KOPT-K1 (cell line): ENCODE data around the gene FASTKD2.

Experiments
- H3K27ac ChIP-seq: fragments of 200-600 bp; sonication (generic); 2 replicates; pipeline ENCODE4 v1.5.1; 2016; ENCODE audit warnings: antibody characterized with exemption, mild to moderate bottlenecking, low read depth, low read length; ENCODE audit not compliant: poor library complexity, severe bottlenecking
- H3K36me3 ChIP-seq: fragments of 200-600 bp; sonication (generic); 2 replicates; pipeline ENCODE4 v1.5.1; 2017; ENCODE audit warnings: antibody characterized with exemption, mild to moderate bottlenecking, low read length, moderate library complexity; ENCODE audit not compliant: insufficient read depth
- H3K9me3 ChIP-seq: fragments of 200-600 bp; sonication (generic); 2 replicates; pipeline ENCODE4 v1.5.1; 2017; ENCODE audit warnings: antibody characterized with exemption, low read length, mild to moderate bottlenecking; ENCODE audit not compliant: insufficient read depth, poor library complexity, severe bottlenecking

FASTKD2 gene

GRCh38 chr2:206774871-206775270 lies 9.5 kb downstream of the FASTKD2 start:
- Histone ChIP-seq H3K27ac (no peak overlapping the region), H3K36me3 (peaks cover 99% of the 10 kb centered on the region), H3K9me3 (peaks cover 14% of the 10 kb centered on the region)

GRCh38 chr2:206776432-206776831 lies 11.0 kb downstream of the FASTKD2 start:
- H3K27ac ChIP-seq: no peak overlapping the region
- peaks cover 99% of the 10 kb centered on the region for H3K36me3 ChIP-seq
- peaks cover 25% of the 10 kb centered on the region for H3K9me3 ChIP-seq

DNA sequence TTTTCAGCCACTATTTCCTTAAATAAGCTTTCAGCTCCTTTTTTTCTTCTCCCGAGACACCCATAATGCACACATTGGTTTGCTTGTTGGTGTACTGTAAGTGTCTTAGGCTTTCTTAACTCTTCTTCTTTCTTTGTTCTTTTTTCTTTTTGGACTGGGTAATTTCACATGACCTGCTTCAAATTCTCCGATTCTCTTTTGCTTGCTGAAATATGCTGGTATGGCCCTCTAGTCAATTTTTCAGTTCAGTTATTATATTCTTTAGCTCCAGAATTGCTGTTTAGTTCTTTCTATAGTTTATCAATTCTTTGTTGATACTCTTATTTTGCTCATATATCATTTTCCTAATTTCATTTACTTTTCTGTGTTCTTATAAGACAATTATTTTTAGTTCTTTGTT lies 15.3 kb downstream of the FASTKD2 start:
- Histone ChIP-seq H3K9me3 (peaks cover 22% of the 10 kb centered on the region), H3K36me3 (peaks cover 99% of the 10 kb centered on the region), H3K27ac (no peak overlapping the region)

DNA sequence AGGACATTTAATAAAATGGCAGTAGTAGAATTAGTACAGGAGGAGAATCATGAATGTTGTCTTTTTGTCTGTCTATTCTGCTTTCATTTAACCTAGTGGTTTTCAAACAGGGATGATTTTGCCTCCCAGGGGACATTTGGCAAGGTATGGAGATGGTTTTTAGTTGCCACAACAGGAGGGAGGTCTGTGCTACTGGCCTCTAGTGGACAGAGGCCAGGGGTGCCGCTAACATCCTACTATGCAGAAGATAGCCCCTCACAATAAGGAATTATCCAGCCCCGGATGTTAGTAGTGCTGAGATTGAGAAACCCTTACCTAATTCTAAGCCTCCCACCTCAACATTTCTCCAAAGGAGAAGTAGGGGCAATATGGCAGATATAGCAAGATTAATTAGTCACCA lies 18.3 kb downstream of the FASTKD2 start:
- Histone ChIP-seq H3K27ac (no peak overlapping the region), H3K9me3 (peaks cover 11% of the 10 kb centered on the region), H3K36me3 (peaks cover 100% of the 10 kb centered on the region)

- Histone ChIP-seq H3K36me3 (peaks cover 100% of the 10 kb centered on the region), H3K9me3 (peaks cover 11% of the 10 kb centered on the region), H3K27ac (no peak overlapping the region)
Measured at GRCh38 chr2:206784559-206785353, 19.4 kb downstream of the FASTKD2 start.

- no peak overlapping the region for H3K27ac ChIP-seq
- peaks cover 99% of the 10 kb centered on the region for H3K36me3 ChIP-seq
- H3K9me3 ChIP-seq: no peaks in the 10 kb centered on the region
Measured at GRCh38 chr2:206790311-206790935, 25.0 kb downstream of the FASTKD2 start.

DNA sequence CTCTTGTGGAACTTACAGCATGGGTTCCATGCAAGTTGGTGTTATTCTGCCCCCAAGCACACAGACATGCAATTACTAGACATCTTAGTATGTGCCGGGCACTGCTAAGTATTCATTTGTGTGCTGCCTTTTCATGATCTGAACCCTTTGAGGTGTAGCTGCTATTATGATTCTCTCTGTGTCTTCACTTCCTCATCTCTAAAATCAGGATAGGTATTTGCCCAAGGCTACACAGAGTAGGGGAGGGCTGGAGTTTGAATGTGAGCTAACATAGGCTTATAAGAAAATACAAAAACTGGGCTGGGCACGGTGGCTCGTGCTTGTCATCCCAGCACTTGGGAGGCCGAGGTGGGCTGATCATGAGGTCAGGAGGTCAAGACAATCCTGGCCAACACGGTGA lies 27.2 kb downstream of the FASTKD2 start:
- Histone ChIP-seq H3K9me3 (no peaks in the 10 kb centered on the region), H3K36me3 (peaks cover 88% of the 10 kb centered on the region)

GRCh38 chr2:206797376-206797775 lies 32.0 kb downstream of the FASTKD2 start:
- Histone ChIP-seq H3K9me3 (no peaks in the 10 kb centered on the region), H3K27ac (no peak overlapping the region), H3K36me3 (peaks cover 53% of the 10 kb centered on the region)

More for the DNA sequence above, 27.2 kb downstream of the FASTKD2 start:
- no peak overlapping the region for H3K27ac ChIP-seq

- no peak overlapping the region for H3K27ac ChIP-seq
Measured at GRCh38 chr2:206798000-206798399, 32.6 kb downstream of the FASTKD2 start.

DNA sequence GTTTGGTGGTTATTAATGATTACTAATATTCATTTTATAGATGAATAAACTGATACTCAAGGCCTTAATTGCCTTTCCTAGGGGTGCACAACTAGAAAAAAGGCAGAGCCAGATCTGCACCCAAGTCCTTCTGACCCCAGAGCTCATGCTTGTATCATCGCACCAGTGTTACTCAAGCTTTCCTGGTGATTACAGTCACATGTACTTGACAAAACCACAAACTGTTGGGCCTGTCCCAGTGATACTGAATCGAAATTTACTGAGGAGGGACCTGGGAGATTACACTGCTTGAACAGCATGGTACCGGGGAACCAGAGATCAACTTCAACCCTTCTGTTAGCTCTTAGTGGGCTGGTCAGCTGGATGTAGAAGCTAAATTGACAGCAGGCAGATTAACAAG lies 33.7 kb downstream of the FASTKD2 start:
- Histone ChIP-seq H3K9me3 (no peaks in the 10 kb centered on the region), H3K36me3 (peaks cover 36% of the 10 kb centered on the region), H3K27ac (no peak overlapping the region)

More at GRCh38 chr2:206798000-206798399, 32.6 kb downstream of the FASTKD2 start:
- Histone ChIP-seq H3K9me3 (no peaks in the 10 kb centered on the region), H3K36me3 (peaks cover 47% of the 10 kb centered on the region)

GRCh38 chr2:206800506-206801417 lies 35.4 kb downstream of the FASTKD2 start:
- Histone ChIP-seq H3K36me3 (peaks cover 20% of the 10 kb centered on the region; the same call in 1 of the 2 replicates), H3K27ac (no peak overlapping the region), H3K9me3 (no peaks in the 10 kb centered on the region)

- H3K27ac ChIP-seq: no peak overlapping the region
Measured at GRCh38 chr2:206801418-206802189, 36.2 kb downstream of the FASTKD2 start.

GRCh38 chr2:206802654-206803514 lies 37.5 kb downstream of the FASTKD2 start:
- Histone ChIP-seq H3K36me3 (peaks cover 12% of the 10 kb centered on the region; the same call in 1 of the 2 replicates), H3K27ac (no peak overlapping the region), H3K9me3 (no peaks in the 10 kb centered on the region)

More at GRCh38 chr2:206801418-206802189, 36.2 kb downstream of the FASTKD2 start:
- Histone ChIP-seq H3K36me3 (peaks cover 14% of the 10 kb centered on the region; the same call in 1 of the 2 replicates), H3K9me3 (no peaks in the 10 kb centered on the region)
